Measurements from ENCODE around the gene DPP8. TPM values are rescaled to one million over a fixed set of nuclear protein-coding genes. Genes with fewer than 3 reads are reported as not detected.
"Not testable (repeated sequence)": the region's sequence is repeated elsewhere in the genome, so short reads cannot be mapped to it uniquely, and the experiment has no call there.

DPP8 gene
- total RNA-seq = 39.4 TPM

DNA sequence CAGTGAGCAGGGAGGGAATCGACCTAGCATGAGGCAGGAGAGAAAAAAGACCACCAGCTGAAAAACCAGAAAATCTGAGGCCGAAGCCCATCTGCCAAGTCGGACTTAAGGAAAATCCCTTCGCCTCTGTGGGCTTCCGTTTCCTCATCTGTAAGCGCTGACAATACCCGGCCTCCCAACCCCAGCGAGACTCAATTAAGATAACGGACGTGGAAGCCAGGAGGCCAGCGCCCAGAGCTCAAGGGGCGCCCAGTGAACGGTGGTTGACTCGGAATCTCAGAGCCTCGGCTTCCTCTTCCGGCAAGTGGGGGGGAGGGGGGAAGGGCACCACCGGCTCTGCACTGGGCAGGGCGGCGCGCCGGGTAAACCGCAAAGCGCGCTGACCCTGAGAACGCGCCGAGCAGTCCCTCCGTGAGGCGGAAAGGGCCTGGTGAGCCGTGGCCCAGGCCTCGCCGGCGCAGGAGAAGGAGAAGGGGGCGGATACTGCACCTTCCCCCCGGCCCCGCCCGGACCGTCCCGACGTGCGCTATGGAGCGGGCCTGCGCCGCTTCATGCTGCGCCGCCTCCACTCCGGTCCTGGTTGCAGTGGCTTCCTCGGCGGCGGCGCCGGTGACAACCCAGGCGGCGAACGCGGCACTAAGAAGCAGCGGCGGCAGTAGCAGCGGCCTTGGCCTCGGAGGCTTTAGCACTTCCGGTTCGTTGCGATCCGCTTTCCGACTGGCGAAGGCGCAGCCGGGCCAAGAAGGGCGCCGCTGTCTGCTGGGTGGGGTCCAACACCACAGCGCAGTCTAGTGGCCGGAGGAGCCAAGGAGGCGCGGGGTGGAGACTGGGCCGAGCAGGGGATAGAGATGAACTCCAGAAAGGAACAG is at the start of gene DPP8:
Gene DPP8 (minus strand): TSS at position 693 of the 869 bp plus-strand sequence. CDS start 5,136 bp downstream, outside the sequence.
- peak; percentile 98 for ATAC-seq
- intact Hi-C loops (cut with DNase I) = no loop called here
- peak; percentile 95 for DNase-seq (ENCODE audit: low spot score)

DNA sequence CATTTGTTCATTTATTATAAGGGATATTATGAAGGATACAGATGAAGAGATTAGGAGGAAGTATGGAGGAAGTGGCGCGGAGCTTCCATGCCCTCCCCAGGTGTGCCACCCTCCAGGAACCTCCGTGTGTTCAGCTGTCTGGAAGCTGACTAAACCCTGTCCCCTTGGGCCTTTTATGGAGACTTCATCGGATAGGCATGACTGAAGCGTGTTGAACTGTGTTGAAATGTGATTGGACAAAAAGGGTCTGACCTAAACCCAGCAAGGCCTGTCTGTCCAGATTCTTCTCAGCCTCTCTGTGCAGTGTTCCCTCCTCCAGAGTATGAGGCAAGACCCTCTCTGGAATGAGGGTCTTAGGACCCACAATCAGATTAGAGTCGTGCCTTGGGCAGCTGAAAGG is 44.4 kb upstream of the DPP8 start:
- no peak for ATAC-seq
- DNase-seq (ENCODE audit: low spot score) = no peak
- intact Hi-C loops (cut with DNase I) = no loop called here

- no peak for DNase-seq (ENCODE audit: low spot score)
- ATAC-seq = no peak
- intact Hi-C loops (cut with DNase I) = no loop called here
Observed at GRCh38 chr15:65559941-65560340, 42.5 kb upstream of the DPP8 start.

DNA sequence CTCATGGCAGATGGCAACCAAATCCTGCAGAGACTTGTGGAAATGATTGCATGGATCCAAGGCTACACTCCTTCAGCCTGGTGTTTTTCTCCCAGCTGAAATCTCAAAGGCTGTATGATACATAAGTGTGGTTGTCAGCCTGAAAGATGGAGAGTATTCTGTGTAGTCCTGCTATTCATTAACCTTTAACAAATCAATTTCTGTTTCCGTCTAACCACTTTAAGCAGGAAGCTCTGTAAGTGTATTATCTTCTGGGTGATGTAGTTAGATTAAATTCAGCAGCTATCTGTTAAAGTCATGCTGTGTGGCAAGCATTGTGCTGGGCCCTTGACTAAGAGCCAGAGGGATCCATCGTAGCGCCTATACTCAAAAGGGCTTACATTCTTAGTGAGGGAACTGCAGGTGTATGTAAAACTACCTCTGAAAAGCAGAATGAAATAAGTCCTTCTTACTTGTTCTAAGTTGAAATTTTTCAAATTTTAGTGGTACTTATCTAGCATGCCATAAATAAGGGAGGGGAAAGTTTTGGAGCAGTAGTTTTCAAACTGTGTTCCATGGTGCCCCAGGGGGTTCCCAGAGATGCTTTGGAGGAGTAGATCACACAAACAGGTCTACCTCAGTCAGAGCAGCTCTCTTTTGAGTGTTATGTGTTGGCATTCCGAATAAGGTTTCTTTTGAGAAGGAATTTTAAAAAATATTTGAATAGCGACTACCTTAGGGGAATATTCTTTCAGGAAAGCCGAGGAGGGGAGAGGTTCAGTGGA is 41.7 kb upstream of the DPP8 start:
- ATAC-seq (no peak), DNase-seq (ENCODE audit: low spot score) (no peak)
- intact Hi-C loops (cut with DNase I) = no loop called here

- DNase-seq (ENCODE audit: low spot score) = no peak
- intact Hi-C loops (cut with DNase I) = no loop called here
- no peak for ATAC-seq
Observed at GRCh38 chr15:65558336-65558735, 40.8 kb upstream of the DPP8 start.

GRCh38 chr15:65556622-65557021 is 39.1 kb upstream of the DPP8 start:
- intact Hi-C loops (cut with DNase I) = no loop called here
- DNase-seq (ENCODE audit: low spot score) (no peak), ATAC-seq (no peak)

DNA sequence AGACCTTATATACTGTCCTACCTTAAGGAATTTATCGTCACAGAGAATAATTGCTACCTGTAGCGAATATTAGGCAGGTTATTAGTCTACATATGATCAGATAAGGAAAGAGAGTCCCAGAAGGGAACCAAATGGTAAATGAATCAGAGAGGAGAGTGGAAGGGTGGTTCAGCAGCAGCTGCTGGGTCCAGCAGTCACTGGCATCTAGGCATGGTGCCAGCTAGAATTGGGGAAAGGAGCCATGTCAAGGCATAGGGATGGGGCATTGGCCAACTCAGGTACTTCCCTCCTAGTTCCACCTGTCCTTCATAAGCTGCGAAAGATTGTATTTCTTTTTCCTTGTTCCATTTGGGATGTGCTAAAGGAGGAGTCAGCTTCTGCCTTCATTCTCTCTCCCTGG is 36.2 kb upstream of the DPP8 start:
- intact Hi-C loops (cut with DNase I) = no loop called here
- ATAC-seq = no peak
- DNase-seq (ENCODE audit: low spot score) = no peak

GRCh38 chr15:65552851-65553250 is 35.4 kb upstream of the DPP8 start:
- intact Hi-C loops (cut with DNase I); DNase-seq (ENCODE audit: low spot score); ATAC-seq: not testable (repeated sequence)

- ATAC-seq (no peak), DNase-seq (ENCODE audit: low spot score) (no peak)
- intact Hi-C loops (cut with DNase I) = no loop called here
Observed at GRCh38 chr15:65551183-65551582, 33.7 kb upstream of the DPP8 start.

DNA sequence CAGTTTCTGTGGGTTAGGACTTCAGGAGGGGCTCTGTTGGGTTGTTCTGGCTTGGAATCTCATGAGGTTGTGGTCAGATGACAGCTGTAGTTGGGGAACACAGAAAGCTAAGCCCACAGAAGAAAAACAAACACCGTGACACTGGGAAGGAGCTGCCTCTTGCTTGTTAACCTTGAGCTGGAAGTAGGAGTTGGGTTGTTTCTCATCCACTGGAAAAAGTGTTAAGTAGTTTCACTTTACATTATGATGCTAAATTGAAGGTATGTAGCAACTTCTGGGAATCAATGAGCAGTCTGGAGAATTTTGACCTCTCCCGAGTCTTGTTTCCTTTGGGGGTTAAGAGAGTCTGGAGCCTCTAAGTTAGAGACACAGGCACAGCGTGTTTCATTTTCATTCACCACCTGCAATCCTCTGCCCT is 33.2 kb upstream of the DPP8 start:
- intact Hi-C loops (cut with DNase I) = no loop called here

DNA sequence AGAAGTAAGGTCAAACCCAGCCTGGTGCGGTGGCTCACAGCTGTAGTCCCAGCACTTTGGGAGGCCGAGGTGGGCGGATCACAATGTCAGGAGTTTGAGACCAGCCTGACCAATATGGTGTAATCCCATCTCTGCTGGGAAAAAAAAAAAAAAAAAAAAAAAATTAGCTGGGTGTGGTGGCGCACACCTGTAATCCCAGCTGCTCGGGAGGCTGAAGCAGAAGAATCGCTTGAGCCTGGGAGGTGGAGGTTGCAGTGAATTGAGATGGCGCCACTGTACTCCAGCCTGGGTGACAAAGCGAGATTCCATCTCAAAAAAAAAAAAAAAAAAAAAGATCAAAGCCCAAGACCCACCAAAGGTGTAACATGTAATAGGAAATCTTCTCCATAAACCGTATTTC is 31.8 kb upstream of the DPP8 start:
- ATAC-seq; intact Hi-C loops (cut with DNase I); DNase-seq (ENCODE audit: low spot score): not testable (repeated sequence)

More for the DNA sequence above, 33.2 kb upstream of the DPP8 start:
- DNase-seq (ENCODE audit: low spot score) = no peak
- no peak for ATAC-seq

DNA sequence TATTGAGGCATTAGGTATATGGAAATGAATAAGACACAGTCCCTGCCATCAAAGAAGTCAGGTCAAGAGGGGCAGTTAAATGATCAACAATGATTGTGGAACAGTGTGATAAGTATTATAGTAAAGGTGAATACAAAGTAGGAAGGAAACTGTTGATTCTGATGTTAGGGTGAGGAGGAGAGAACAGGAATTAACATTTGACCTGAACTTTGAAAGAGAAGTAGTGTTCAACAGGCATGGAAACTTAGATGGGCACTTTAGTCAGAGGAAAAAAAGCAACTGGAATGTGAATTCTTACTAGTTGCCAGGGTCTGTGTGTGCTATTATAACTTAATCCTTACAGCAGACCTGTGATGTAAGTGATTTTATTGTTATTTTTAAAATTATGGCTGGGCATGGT is 30.4 kb upstream of the DPP8 start:
- ATAC-seq = no peak
- no peak for DNase-seq (ENCODE audit: low spot score)
- intact Hi-C loops (cut with DNase I) = no loop called here

- intact Hi-C loops (cut with DNase I) = no loop called here
- ATAC-seq (no peak), DNase-seq (ENCODE audit: low spot score) (no peak)
Observed at GRCh38 chr15:65541231-65541820, 23.8 kb upstream of the DPP8 start.

DNA sequence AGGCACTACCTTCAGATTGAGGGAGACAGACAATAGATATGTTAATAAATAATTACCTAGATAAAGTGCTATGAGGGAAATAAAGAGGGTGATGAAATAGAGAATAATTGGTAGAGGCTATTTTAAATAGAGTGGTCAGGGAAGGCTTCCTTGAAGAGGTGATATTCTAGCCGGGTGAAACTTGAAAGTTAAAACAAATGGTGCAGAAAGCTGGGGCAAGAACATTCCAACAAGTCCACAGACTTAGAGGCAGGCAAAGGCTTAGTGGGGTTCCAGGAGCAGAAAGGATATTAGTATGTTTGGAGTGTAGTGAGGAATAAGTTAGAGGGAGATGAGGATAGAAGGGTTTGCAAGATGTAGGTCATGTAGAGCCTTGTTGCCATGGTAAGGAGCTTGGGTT is 22.8 kb upstream of the DPP8 start:
- DNase-seq (ENCODE audit: low spot score) (no peak), ATAC-seq (no peak)
- intact Hi-C loops (cut with DNase I) = no loop called here

DNA sequence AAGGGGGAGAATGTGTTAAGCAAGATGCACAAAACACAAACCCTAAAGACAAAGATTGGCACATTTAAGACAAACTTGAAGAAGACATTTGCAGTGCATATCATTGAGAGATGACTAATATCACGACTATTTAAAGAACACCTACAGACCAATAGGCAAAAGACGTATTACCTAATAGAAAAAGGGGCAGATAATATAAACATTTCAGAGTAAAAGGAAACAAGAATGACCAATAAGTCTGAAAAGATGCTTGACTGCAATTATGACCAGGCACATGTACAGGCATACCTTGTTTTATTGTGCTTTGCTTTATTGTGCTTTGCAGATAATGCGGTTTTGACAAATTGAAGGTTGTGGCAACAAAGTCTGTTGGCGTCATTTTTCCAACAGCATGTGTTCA is 17.7 kb upstream of the DPP8 start:
- ATAC-seq = no peak
- intact Hi-C loops (cut with DNase I) = no loop called here
- DNase-seq (ENCODE audit: low spot score) = no peak

GRCh38 chr15:65533057-65533756 is 15.7 kb upstream of the DPP8 start:
- DNase-seq (ENCODE audit: low spot score) (no peak), ATAC-seq (no peak)
- intact Hi-C loops (cut with DNase I) = no loop called here

- intact Hi-C loops (cut with DNase I) = no loop called here
- DNase-seq (ENCODE audit: low spot score) = no peak
- no peak for ATAC-seq
Observed at GRCh38 chr15:65532738-65533051, 15.2 kb upstream of the DPP8 start.

- peak; percentile 98 for ATAC-seq
- peak; percentile 91 for DNase-seq (ENCODE audit: low spot score)
- intact Hi-C loops (cut with DNase I) = no loop called here
Observed at GRCh38 chr15:65530318-65531111, 13.0 kb upstream of the DPP8 start, which contains the start of gene HACD3. HACD3 (plus strand) TSS chr15:65530463; CDS start chr15:65530632, 169 bp downstream.
